Liver (tissue), 9 donors: ENCODE measurements around the gene KLHDC7A. TPM values are rescaled to one million over a fixed set of nuclear protein-coding genes. Genes with fewer than 3 reads are reported as not detected.

Experiments used
- DNase-seq: peaks from one replicate; pipeline ENCODE4 v3.0.0-alpha.2; 2017; ENCODE audit warnings: low spot score
- H3K27ac ChIP-seq, 2 donors: one replicate each; pipeline ENCODE4 v1.7.0; 2013; ENCODE audit warnings: inconsistent platforms in 2 of 2, low read length in 2 of 2, control low read depth in 1 of 2, low read depth in 1 of 2, mild to moderate bottlenecking in 1 of 2
- H3K27me3 ChIP-seq, 4 donors: one replicate each; pipeline versions ENCODE4 v1.6.1 to v1.7.0; 2013; ENCODE audit warnings: low read length in 3 of 4, inconsistent platforms in 1 of 4, mild to moderate bottlenecking in 1 of 4, moderate library complexity in 1 of 4; ENCODE audit not compliant: control insufficient read depth in 4 of 4, insufficient read depth in 4 of 4
- H3K36me3 ChIP-seq, 4 donors: one replicate each; pipeline versions ENCODE4 v1.6.1 to v1.7.0; 2013; ENCODE audit warnings: low read length in 3 of 4, mild to moderate bottlenecking in 3 of 4, low read depth in 1 of 4, moderate library complexity in 1 of 4; ENCODE audit not compliant: control insufficient read depth in 4 of 4, insufficient read depth in 3 of 4
- H3K4me1 ChIP-seq, 4 donors: one replicate each; pipeline versions ENCODE4 v1.6.1 to v1.7.0; 2013; ENCODE audit warnings: low read length in 3 of 4, mild to moderate bottlenecking in 3 of 4, moderate library complexity in 1 of 4; ENCODE audit not compliant: control insufficient read depth in 4 of 4, insufficient read depth in 4 of 4
- H3K4me3 ChIP-seq, 3 donors: one replicate each; pipeline versions ENCODE4 v1.6.1 to v1.7.0; 2013; ENCODE audit warnings: low read length in 3 of 3, control low read depth in 1 of 3, low read depth in 1 of 3, mild to moderate bottlenecking in 1 of 3
- H3K9ac ChIP-seq, 2 donors: one replicate each; pipeline ENCODE4 v1.7.0; 2013; ENCODE audit warnings: low read length in 2 of 2, mild to moderate bottlenecking in 2 of 2, moderate library complexity in 2 of 2, control low read depth in 1 of 2, low read depth in 1 of 2
- H3K9me3 ChIP-seq, 4 donors: one replicate each; pipeline versions ENCODE4 v1.6.1 to v1.7.0; 2013; ENCODE audit warnings: low read length in 3 of 4; ENCODE audit not compliant: control insufficient read depth in 4 of 4
- ATF3 ChIP-seq: IDR thresholded peaks from 2 replicates; pipeline ENCODE4 v1.6.1; 2016; ENCODE audit warnings: antibody characterized with exemption
- CTCF ChIP-seq: fragments of 150-350 bp; IDR thresholded peaks from 2 replicates; pipeline ENCODE4 v1.5.1; 2017; ENCODE audit warnings: improper control_type of control experiment, low read depth, low read length; ENCODE audit not compliant: missing input control
- EGR1 ChIP-seq, 2 donors: IDR thresholded peaks; 2 replicates each; pipeline ENCODE4 v1.6.1; 2016 to 2018; ENCODE audit warnings: antibody characterized with exemption in 2 of 2, low read depth in 2 of 2
- FOXA1 ChIP-seq: IDR thresholded peaks from 2 replicates; pipeline ENCODE4 v1.6.1; 2016; ENCODE audit warnings: antibody characterized with exemption
- GABPA ChIP-seq, 2 donors: IDR thresholded peaks in 1 of 2; conservative IDR thresholded peaks in 1 of 2; 2 replicates each; pipeline ENCODE4 v1.6.1; 2016; ENCODE audit warnings: antibody characterized with exemption in 2 of 2, mild to moderate bottlenecking in 1 of 2, moderate library complexity in 1 of 2
- HNF4A ChIP-seq, 2 donors: conservative IDR thresholded peaks; 2 replicates each; pipeline ENCODE4 v1.6.1; 2016; ENCODE audit warnings: antibody characterized with exemption in 2 of 2, mild to moderate bottlenecking in 2 of 2
- HNF4G ChIP-seq: IDR thresholded peaks from 2 replicates; pipeline ENCODE4 v1.6.1; 2016; ENCODE audit warnings: antibody characterized with exemption
- JUND ChIP-seq, 2 donors: IDR thresholded peaks; 2 replicates each; pipeline ENCODE4 v1.6.1; 2016; ENCODE audit warnings: antibody characterized with exemption in 2 of 2
- NR2F2 ChIP-seq: IDR thresholded peaks from 2 replicates; pipeline ENCODE4 v1.6.1; 2016; ENCODE audit warnings: antibody characterized with exemption
- RAD21 ChIP-seq, 2 donors: IDR thresholded peaks; 2 replicates each; pipeline ENCODE4 v1.6.1; 2016; ENCODE audit warnings: antibody characterized with exemption in 2 of 2, mild to moderate bottlenecking in 2 of 2
- REST ChIP-seq: IDR thresholded peaks from 2 replicates; pipeline ENCODE4 v1.6.1; 2016; ENCODE audit warnings: antibody characterized with exemption, mild to moderate bottlenecking
- RXRA ChIP-seq, 2 donors: IDR thresholded peaks; 2 replicates each; pipeline ENCODE4 v1.6.1; 2017 to 2018; ENCODE audit warnings: antibody characterized with exemption in 2 of 2, mild to moderate bottlenecking in 1 of 2
- SP1 ChIP-seq: IDR thresholded peaks from 2 replicates; pipeline ENCODE4 v1.6.1; 2018; ENCODE audit warnings: antibody characterized with exemption, mild to moderate bottlenecking
- TAF1 ChIP-seq: conservative IDR thresholded peaks from 2 replicates; pipeline ENCODE4 v1.6.1; 2016; ENCODE audit warnings: antibody characterized with exemption, mild to moderate bottlenecking
- YY1 ChIP-seq: IDR thresholded peaks from 2 replicates; pipeline ENCODE4 v1.6.1; 2016; ENCODE audit warnings: antibody characterized with exemption, mild to moderate bottlenecking
- ZBTB33 ChIP-seq: IDR thresholded peaks from 2 replicates; pipeline ENCODE4 v1.6.1; 2016; ENCODE audit warnings: antibody characterized with exemption
- WGBS: extraction: QIAGEN DNeasy Blood & Tissue Kit; methylation state at CpG from one replicate; pipeline ENCODE4 v1.1.7; 2013; 5-methylcytosine and 5-hydroxymethylcytosine counted together
- polyA plus RNA-seq, 2 donors: library from polyadenylated mRNA; stranded (reverse) in 1 of 2; unstranded in 1 of 2; fragments of 200-250 nt in 1 of 2; fragments of >200 nt in 1 of 2; fragmentation: Nextera tagmentation in 1 of 2; extraction: Ambion mirVana in 1 of 2; gene quantifications; one replicate each; pipeline versions ENCODE4 v1.2.1 to v1.2.3, GENCODE V29; 2013 to 2015
- total RNA-seq, 2 donors: library from RNA; depleted of rRNA; stranded (reverse); fragments of >200 nt; gene quantifications; one replicate each; pipeline ENCODE4 v1.2.3, GENCODE V29; 2014
- TF ChIP-seq, protein P1 (sequence below): IDR thresholded peaks from 2 replicates; pipeline ENCODE4 v1.6.1; 2016; ENCODE audit warnings: antibody characterized with exemption
- donor health status: healthy.
- donor health status: healthy.
- donor health status: healthy.
- donor health status: healthy.
- donor health status: healthy.

The KLHDC7A gene
- total and polyA plus RNA-seq, 4 donors: 1.3 to 6.6 (median 2.3) TPM

DNA sequence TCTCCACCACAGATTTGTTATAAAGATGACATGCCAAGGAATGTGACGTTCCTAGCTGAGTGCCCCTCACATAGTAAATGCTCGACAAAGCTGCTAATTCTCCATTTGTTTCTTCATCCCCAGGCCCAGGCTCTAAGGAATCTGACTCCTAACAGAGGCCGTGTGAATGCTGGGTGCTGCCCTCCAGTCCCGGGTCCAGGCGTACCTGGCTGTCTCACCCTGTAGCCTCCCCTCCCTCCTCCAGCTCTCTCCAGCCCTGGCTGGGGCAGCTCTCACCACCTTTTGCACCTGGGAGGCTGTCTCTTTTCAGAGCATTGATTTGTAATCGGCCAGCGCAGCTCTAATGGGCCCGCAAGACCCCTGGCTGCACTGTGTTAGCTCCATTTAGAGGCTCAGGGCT lies 11.2 kb upstream of the KLHDC7A start:
- H3K9me3 ChIP-seq: no peaks in the 10 kb centered on the region

GRCh38 chr1:18470671-18471355 lies 9.9 kb upstream of the KLHDC7A start:
- Histone ChIP-seq H3K27me3 (no peaks in the 10 kb centered on the region), H3K4me3 (no peak overlapping the region), H3K9ac (no peak overlapping the region), H3K36me3 (no peaks in the 10 kb centered on the region), H3K27ac (no peak overlapping the region), H3K9me3 (no peaks in the 10 kb centered on the region), H3K4me1 (peaks cover 0 to 4% (median 4%) of the 10 kb centered on the region in 4 donors)
- no peak for DNase-seq
- no peak for TF ChIP-seq GABPA (IDR thresholded peaks at IDR 0.05 in 1 of 2, conservative IDR thresholded peaks at IDR 0.05 in 1 of 2)
- no peak for TF ChIP-seq RXRA (IDR thresholded peaks at IDR 0.05)
- 88% methylated on average over 12 of the region's 12 CpGs for WGBS

More for the DNA sequence above, 11.2 kb upstream of the KLHDC7A start:
- no peaks in the 10 kb centered on the region for H3K36me3 ChIP-seq
- TF ChIP-seq YY1 (no peak), ATF3 (no peak)
- DNase-seq: no peak
- H3K4me3 ChIP-seq: no peak overlapping the region
- no peaks in the 10 kb centered on the region for H3K27me3 ChIP-seq
- no peak overlapping the region for H3K27ac ChIP-seq
- WGBS: 91% methylated on average over 8 of the region's 8 CpGs
- H3K9ac ChIP-seq: no peak overlapping the region
- peaks cover 3 to 16% (median 13%) of the 10 kb centered on the region in 4 donors for H3K4me1 ChIP-seq

- no peak overlapping the region for H3K27ac ChIP-seq
- DNase-seq: no peak
- peaks cover 0 to 4% (median 4%) of the 10 kb centered on the region in 4 donors for H3K4me1 ChIP-seq
- 87% methylated on average over 11 of the region's 11 CpGs for WGBS
- H3K4me3 ChIP-seq: no peak overlapping the region
- H3K9me3 ChIP-seq: no peaks in the 10 kb centered on the region
- H3K27me3 ChIP-seq: no peaks in the 10 kb centered on the region
- no peak overlapping the region for H3K9ac ChIP-seq
- TF ChIP-seq EGR1 (IDR thresholded peaks at IDR 0.05; ENCODE audit: low read depth in 2 of 2): no peak
- no peak for TF ChIP-seq SP1
- TF ChIP-seq ZBTB33: no peak
- TF ChIP-seq, protein P1, sequence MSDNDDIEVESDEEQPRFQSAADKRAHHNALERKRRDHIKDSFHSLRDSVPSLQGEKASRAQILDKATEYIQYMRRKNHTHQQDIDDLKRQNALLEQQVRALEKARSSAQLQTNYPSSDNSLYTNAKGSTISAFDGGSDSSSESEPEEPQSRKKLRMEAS: no peak
- TF ChIP-seq FOXA1: no peak
- no peak for TF ChIP-seq JUND (IDR thresholded peaks at IDR 0.05)
- no peak for TF ChIP-seq HNF4G
- no peak for TF ChIP-seq RAD21 (IDR thresholded peaks at IDR 0.05)
- no peak for TF ChIP-seq NR2F2
- no peak for TF ChIP-seq HNF4A (conservative IDR thresholded peaks at IDR 0.05)
- no peak for TF ChIP-seq GABPA (IDR thresholded peaks at IDR 0.05 in 1 of 2, conservative IDR thresholded peaks at IDR 0.05 in 1 of 2)
- no peak for TF ChIP-seq RXRA (IDR thresholded peaks at IDR 0.05)
- no peak for TF ChIP-seq ATF3
- TF ChIP-seq YY1: no peak
- no peak for TF ChIP-seq CTCF
- TF ChIP-seq TAF1: no peak
- TF ChIP-seq REST: no peak
- H3K36me3 ChIP-seq: no peaks in the 10 kb centered on the region
These were observed 7.4 kb upstream of the KLHDC7A start for GRCh38 chr1:18473195-18473815.
